Stimulated activated CD4-positive, alpha-beta T cell treated with anti-CD3 and anti-CD28 coated beads, Interleukin-12 subunit alpha, Interleukin-12 subunit beta, amount 100 ng/mL, for 48 hours (primary cell): ENCODE measurements around the gene CDC5L.
"Not testable (repeated sequence)": the region's sequence is repeated elsewhere in the genome, so short reads cannot be mapped to it uniquely, and the experiment has no call there.

Experiments used
- DNase-seq, 3 donors: peaks; one replicate each; pipeline ENCODE4 v3.0.0-alpha.2; 2020; ENCODE audit warnings: low read depth in 2 of 3, low spot score in 1 of 3

The CDC5L gene

GRCh38 chr6:44410363-44410762 lies 22.9 kb downstream of the CDC5L start:
- no peak for DNase-seq

- no peak for DNase-seq
Measured at GRCh38 chr6:44411141-44411540, 23.6 kb downstream of the CDC5L start.

DNA sequence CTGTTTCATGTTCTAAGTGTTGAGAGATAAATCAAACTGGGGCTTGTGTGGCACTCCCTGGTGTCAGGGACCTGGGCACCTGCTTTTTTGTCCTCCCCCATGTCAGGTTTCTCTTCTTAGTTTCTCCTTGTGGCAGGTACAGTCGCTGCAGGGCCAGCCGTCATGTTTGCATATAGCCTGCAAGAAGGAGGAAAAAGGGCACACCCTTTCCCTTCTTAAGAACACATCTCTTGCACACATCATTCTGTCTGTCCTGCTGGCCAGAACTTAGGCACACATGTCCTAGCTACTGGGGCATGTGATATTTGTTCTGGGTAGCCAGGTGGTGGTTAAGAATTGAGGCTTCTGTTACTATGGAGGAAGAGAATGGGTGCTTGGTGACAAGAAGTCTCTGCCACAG lies 27.9 kb downstream of the CDC5L start:
- DNase-seq: no peak

- DNase-seq: no peak
Measured at GRCh38 chr6:44415873-44416502, 28.5 kb downstream of the CDC5L start.

DNA sequence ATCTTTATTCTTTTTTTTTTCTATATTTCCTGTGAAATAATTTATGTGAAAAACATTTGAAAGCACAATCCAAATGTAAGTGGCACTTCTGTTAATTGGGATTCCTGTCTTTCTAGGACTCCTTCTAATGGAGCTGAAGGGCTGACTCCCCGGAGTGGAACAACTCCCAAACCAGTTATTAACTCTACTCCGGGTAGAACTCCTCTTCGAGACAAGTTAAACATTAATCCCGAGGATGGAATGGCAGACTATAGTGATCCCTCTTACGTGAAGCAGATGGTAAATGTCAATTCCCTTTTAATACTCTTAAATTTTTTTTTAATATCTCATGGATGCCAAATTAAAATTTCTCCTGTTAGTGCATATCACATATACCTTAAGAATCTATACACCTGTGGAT lies 35.0 kb downstream of the CDC5L start:
- no peak for DNase-seq

GRCh38 chr6:44423306-44423705 lies 35.8 kb downstream of the CDC5L start:
- no peak for DNase-seq

DNA sequence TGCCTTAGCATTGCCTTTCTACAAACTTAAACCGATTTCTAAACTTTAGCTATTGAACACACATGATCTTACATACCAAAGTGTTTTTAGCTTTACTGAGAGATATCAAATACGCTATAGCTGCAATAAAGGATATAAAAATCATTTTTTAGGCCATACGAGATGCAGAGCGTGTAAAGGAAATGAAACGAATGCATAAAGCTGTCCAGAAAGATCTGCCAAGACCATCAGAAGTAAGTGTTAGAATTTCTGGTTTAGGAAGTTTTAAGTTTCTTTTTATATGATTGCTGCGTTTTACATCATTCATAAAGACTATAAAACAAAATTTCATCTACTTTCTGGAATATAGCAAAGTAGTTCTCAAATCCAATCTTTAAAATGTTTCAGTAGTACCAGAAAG lies 38.4 kb downstream of the CDC5L start:
- DNase-seq: no peak

DNA sequence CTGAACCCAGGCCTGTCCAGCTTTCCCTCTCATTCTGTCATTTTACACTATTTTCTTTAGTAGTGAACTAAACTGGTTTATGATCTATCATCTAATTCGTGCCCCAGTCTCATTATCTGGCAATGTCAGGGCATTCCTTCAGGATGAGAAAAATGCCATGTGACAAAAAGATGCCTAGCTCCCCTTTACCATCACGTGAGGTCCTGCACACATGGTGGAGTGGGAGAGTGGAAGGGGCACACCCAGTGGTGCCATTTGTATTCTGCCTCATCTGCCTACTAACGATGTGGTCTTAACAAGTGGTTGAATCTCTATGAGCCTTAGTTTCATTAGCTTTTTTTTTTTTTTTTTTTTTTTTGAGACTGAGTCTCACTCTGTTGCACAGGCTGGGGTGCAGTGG lies 41.2 kb downstream of the CDC5L start:
- DNase-seq: no peak

- DNase-seq: no peak
Measured at GRCh38 chr6:44430326-44430725, 42.8 kb downstream of the CDC5L start.

DNA sequence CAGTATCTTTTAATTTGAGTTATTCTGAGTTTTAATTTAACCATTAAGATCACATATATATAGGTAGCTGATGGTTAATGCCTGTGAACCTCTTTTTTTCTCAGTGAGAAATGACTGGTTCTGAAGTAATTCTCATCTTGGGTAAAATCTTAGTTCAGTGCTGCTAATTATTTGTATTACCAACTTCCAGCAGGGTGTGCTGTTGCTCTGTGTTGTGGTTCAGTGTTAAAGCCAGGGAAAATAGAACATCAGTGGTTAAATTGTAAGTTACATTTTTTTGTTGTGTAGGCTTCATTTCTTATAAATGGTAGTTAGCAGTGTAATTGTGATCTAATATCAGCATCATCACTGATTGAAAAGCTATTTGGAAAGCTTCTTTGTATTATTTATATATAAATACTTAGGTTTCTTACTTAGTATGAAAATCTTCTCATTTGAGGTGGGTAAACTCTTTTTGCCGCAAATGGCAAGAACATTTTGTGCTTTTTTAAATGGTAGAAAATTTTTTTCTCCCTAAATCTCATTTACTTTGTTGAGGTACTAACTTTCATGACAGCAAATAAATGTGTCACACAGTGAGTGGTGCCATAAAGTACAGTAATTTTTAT lies 43.7 kb downstream of the CDC5L start:
- peak in 2 of 3 donors; percentile 8 to 47 for DNase-seq

- DNase-seq: no peak
Measured at GRCh38 chr6:44432227-44432626, 44.7 kb downstream of the CDC5L start.

GRCh38 chr6:44432726-44433125 lies 45.2 kb downstream of the CDC5L start:
- no peak for DNase-seq

GRCh38 chr6:44435500-44435899 lies 48.0 kb downstream of the CDC5L start:
- no peak for DNase-seq

DNA sequence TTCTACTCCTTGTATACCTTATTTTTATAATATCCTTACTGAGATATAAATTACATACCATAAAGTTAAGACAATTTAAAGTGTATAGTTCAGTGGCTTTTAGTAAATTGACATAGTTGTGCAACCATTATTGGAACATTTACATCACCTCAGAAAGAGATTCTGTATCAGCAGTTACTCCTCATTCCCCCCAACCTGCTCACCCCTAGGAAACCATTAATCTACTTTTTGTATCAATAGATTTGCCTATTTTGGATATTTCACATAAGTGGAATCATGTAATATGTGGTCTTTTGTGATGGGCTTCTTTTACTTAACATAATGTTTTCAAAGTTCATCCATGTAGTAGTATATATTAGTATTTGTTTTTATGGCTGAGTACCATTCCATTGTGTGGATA lies 51.3 kb downstream of the CDC5L start:
- no peak for DNase-seq

DNA sequence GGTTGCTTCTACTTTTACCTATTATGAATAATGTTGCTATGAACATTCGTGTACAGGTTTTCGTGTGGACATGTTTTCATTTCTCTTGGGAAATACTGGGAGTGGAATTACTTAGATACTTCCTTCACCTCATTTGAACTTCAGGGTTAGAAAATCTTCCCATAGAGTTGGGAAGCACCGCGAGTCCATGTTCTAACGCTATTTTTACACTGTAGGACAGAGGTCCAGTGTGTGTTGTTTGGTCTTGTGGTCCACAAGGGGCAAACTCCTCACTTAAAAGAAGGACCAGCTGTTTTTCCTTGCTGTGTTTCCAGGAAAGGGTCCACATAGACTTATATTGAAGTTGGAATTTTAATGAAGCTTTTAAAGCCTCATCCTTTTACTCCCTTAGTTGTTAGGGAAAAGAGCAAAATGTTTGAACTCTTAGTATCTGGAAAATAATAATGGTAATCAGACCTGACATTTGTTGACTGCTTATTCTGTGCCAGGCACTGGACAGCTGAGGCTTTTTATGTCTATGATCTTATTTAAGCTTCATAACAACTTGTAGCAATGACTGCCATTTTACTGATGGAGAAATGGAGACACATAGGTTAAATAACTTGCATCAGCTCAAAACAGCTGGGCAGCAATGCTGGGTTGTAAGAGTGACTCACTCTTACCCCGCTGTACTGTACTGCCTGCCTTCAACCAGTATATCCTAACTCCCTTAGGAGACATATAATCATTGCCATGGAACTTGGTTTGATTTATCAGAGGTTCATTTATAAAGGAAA lies 52.0 kb downstream of the CDC5L start:
- no peak for DNase-seq

GRCh38 chr6:44441091-44441855 lies 53.8 kb downstream of the CDC5L start:
- DNase-seq: no peak

- no peak for DNase-seq
Measured at GRCh38 chr6:44442236-44442635, 54.7 kb downstream of the CDC5L start.

DNA sequence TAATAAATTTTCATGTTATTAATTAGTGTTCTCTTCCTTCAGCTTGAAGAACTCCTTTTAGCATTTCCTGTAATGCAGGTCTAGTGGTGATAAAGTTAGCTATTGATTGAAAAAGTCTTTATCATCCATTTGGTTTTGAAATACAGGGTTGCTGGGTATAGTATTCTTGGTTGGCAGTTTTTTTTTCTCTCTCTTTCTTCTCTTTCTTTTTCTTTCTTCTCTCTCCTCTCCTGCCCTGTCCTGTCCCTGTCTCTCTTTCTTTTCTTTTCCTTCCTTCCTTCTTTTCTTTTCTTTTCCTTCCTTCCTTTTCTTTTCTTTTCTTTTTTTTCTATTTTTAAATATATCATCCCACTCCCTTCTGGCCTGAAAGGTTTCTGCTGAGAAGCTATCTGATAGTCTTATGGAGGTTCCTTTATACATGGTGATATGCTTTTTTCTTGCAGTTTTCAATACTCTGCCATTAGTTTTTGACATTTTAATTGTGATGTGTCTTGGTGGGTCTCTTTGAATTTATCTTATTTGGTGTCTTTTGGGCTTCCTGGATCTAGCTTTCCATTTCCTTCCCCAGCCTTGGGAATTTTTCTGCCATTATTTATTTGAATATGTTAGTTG lies 55.4 kb downstream of the CDC5L start:
- no peak for DNase-seq

GRCh38 chr6:44444853-44445252 lies 57.3 kb downstream of the CDC5L start:
- no peak for DNase-seq

DNA sequence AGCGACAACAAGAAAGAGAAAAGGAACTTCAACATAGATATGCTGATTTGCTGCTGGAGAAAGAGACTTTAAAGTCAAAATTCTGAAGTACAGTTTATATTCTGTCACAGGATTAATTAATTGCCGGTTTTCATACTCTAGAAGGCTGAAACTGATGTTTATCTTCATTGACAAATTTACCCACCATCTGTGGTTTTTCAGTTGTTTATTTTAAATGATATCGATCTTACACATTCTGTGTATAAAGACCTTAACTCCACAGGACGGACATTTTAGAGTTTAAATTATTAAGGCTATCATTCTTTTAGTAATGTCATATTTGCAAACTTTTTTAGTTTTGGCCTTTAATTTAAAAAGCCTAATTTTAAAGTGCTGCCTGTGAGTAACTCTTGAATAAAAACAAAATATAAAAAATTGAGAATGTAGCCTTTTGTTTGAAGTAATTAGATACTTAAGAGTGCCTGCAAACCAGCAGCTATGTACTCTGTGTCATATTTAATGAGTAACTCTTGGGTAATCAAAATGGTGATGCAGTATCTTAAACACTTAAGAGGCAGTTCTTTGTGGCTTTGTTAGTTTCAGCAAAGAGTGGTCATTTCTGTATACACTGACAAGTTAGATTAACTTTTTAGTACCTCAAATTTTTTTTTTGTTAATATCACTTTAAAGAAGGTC lies 59.3 kb downstream of the CDC5L start:
- DNase-seq: no peak

GRCh38 chr6:44449181-44449580 lies 61.7 kb downstream of the CDC5L start:
- DNase-seq: not testable (repeated sequence)
